ENCODE results near the gene RNF41. TPM values are rescaled to one million over a fixed set of nuclear protein-coding genes. Genes with fewer than 3 reads are reported as not detected.
"Not testable (repeated sequence)": the region's sequence is repeated elsewhere in the genome, so short reads cannot be mapped to it uniquely, and the experiment has no call there.

RNF41 gene
- 10 to 100 TPM; 33.3 to 46.5 (median 42.1) TPM for total RNA-seq

DNA sequence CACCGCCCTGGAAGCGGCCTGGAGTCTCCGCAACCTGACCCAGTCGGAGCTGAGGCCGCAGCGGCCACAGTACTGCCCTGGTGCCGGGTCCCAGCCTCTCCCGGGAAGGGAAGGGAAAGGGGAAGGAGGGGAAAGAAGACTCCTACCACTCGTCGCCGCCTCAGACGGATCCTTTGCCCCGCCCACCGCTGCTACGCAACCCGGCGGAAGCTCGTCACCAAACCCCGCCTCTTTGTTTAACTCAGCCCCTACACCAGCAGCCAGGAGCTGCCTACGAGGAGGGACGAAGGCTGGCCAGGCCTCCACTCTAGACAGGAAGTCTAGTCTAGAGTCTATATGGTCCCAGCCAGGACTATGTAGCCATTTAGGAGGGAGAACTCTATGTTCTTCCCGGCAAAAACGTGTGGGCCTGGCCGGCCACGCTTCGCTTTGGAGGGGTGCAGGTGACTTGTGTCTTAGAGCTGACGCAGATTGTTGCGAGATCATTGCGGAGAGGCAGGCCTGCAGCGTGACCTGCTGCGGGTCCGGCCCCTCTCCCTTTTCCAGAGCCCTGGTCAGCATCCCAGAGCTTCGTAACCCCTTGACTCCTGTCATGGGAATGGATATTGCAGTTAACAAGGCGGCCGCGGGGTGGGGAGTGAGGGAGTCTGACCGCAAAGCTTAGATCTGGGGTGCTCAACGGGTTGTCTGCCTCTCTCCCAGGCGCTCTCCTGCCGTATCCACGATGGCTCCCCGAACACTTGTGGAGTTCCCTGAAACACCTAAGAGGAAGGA is at the start of gene RNF41:
Gene RNF41, minus strand, starts transcription at position 166 of the 774 bp plus-strand sequence. CDS start 7,875 bp downstream, outside the sequence.
- DNase-seq (ENCODE audit: low spot score in 2 of 2), result peak; percentile 98 to 100
- TF ChIP-seq POLR2A (IDR thresholded peaks at IDR 0.05), result peak in 1 of 2 donors; percentile 94
- TF ChIP-seq, protein P1, sequence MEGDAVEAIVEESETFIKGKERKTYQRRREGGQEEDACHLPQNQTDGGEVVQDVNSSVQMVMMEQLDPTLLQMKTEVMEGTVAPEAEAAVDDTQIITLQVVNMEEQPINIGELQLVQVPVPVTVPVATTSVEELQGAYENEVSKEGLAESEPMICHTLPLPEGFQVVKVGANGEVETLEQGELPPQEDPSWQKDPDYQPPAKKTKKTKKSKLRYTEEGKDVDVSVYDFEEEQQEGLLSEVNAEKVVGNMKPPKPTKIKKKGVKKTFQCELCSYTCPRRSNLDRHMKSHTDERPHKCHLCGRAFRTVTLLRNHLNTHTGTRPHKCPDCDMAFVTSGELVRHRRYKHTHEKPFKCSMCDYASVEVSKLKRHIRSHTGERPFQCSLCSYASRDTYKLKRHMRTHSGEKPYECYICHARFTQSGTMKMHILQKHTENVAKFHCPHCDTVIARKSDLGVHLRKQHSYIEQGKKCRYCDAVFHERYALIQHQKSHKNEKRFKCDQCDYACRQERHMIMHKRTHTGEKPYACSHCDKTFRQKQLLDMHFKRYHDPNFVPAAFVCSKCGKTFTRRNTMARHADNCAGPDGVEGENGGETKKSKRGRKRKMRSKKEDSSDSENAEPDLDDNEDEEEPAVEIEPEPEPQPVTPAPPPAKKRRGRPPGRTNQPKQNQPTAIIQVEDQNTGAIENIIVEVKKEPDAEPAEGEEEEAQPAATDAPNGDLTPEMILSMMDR (IDR thresholded peaks at IDR 0.05), result no peak
- H3K4me3 ChIP-seq (ENCODE audit: low read depth, poor library complexity, severe bottlenecking), result peak within 1 kb of the TSS; percentile 83
- 0% methylated on average over 35 to 42 of the region's 42 CpGs for WGBS, 2 donors
- intact Hi-C loops (cut with DNase I; ENCODE audit: low total_unique reads), result loop anchor here (2.0 kb wide), 1 partner anchor 53 kb away; no protein-coding TSS in a partner anchor

DNA sequence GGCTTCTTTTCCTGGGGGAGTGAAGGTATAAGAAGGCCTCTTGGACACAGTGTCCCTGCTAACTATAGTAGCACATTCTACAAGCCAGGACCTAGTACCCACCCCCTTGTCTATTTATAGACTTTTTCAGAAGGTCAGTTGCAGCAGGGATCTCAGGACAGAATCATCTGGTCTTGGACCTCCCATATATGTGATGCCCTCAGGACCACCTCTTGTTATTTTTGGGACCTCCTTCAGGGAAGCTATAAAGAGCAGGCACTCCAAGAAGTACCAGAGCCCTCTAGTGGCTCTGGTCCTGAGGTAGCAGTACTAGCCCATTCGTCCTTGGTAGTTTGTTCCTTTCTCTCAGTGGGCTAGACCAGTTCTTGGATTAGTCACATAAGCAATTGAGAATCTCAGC is 49.3 kb upstream of the RNF41 start:
- H3K4me3 ChIP-seq (ENCODE audit: low read depth, poor library complexity, severe bottlenecking), result no peak overlapping the region
- DNase-seq (ENCODE audit: low spot score in 2 of 2), result no peak
- WGBS, 2 donors, result 7 to 19% methylated on average over 1 of the region's 1 CpG
- TF ChIP-seq, protein P1 (IDR thresholded peaks at IDR 0.05), result no peak
- no peak for TF ChIP-seq POLR2A (IDR thresholded peaks at IDR 0.05)
- intact Hi-C loops (cut with DNase I; ENCODE audit: low total_unique reads), result no loop called here

DNA sequence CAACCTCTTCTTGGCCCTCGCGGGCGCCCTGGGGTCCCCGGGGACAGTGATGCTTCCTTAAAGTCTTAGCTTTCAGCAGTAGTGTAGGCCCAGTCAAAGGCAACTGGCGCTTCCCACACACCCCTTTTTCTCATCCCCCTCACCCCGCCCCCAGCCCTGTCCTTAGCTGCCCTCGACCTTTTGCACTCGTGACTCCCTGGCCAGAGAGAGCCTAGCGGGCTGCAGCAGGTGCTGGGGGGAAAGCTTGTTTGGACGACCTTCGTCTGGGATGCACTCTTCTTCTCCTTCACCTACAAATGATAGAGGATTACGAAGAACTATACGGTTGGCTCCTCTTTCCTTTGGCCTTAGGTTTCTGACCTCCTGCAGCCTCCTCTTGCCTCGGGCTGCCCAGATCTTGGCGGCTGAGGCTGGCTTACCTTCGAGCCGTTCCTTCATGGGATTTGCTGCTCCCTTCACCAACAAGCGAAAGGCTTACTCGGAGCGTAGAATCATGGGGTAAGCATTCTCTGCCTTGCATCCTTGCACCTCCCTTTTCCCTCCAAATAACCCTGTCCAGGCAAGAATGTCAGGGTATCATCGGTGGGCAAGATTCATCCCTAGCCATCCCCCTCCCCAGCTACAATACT is 45.8 kb upstream of the RNF41 start:
- DNase-seq (ENCODE audit: low spot score in 2 of 2), result no peak
- WGBS, 2 donors, result 28 to 31% methylated on average over 21 of the region's 21 CpGs
- intact Hi-C loops (cut with DNase I; ENCODE audit: low total_unique reads), result no loop called here
- H3K4me3 ChIP-seq (ENCODE audit: low read depth, poor library complexity, severe bottlenecking), result peak overlapping the region; percentile 62
- TF ChIP-seq POLR2A (IDR thresholded peaks at IDR 0.05), result no peak
- TF ChIP-seq, protein P1 (IDR thresholded peaks at IDR 0.05), result no peak

DNA sequence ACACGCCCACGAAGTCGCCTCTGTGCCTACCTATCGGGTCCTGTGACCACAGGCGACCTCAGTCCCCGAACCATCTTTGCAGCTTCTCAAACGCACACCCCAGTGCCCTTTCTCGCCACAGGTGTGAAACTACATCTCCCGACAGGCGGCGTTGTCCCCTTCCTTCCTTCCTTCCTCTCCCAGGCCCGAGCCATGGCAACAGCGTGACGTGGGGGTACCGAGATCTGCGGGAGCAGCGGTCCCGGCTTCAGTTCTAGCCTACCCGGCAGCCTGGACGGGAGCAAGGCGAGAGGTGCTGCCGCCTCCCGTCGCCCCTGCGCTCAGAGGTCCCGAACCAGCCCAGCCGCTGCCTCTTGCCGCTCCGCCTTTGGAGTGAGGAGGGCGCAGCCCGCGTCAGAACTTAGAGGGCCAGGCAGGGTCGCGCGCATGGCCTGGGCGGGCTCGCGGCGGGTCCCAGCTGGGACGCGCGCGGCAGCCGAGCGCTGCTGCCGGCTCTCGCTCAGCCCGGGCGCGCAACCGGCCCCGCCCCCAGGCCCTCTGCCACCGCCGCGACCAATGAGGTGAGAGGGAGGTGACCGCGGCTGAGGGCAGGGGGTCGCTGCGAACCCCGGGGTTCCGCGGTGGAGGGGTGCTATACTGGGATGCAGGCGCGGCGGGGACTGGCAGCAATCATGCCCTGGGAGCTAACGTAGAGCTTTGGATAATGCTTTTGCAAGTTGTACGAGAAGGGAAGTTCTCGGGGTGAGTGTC is 45.1 kb upstream of the RNF41 start, which contains the start of gene COQ10A:
Gene COQ10A, plus strand, starts transcription at position 250 of the 750 bp plus-strand sequence. Its CDS starts 177 bp downstream, at position 427.
- peak within 1 kb of the TSS; percentile 62 for H3K4me3 ChIP-seq (ENCODE audit: low read depth, poor library complexity, severe bottlenecking)
- TF ChIP-seq, protein P1 (IDR thresholded peaks at IDR 0.05), result peak in 1 of 3 donors; percentile 20
- no peak for TF ChIP-seq POLR2A (IDR thresholded peaks at IDR 0.05)
- intact Hi-C loops (cut with DNase I; ENCODE audit: low total_unique reads), result no loop called here
- peak; percentile 87 to 98 for DNase-seq (ENCODE audit: low spot score in 2 of 2)
- WGBS, 2 donors, result 0% methylated on average over 32 to 65 of the region's 68 CpGs

DNA sequence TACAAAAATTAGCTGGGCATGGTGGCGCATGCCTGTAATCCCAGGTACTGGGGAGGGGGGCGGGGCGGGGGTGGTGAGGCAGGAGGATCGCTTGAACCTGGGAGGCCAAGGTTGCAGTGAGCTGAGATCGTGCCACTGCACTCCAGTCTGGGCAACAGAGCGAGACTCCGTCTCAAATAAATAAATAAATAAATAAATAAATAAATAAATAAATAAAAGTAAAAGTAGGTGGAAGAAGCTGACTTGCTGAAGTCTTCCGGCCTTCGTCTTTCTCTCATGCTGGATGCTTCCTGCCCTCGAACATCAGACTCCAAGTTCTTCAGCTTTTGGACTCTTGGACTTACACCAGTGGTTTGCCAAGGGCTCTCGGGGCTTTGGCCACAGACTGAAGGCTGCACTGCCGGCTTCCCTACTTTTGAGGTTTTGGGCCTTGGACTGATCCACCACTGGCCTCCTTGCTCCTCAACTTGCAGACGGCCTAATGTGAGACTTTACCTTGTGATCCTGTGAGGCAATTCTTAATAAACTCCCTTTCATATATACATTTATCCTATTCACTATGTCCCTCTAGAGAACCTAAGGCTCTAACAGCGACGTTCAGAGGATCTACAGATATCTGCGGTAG is 44.5 kb upstream of the RNF41 start:
- intact Hi-C loops (cut with DNase I; ENCODE audit: low total_unique reads); DNase-seq (ENCODE audit: low spot score in 2 of 2): not testable (repeated sequence)
- 51 to 55% methylated on average over 16 of the region's 16 CpGs for whole genome bisulfite sequencing, 2 donors
- H3K4me3 ChIP-seq (ENCODE audit: low read depth, poor library complexity, severe bottlenecking), result peak overlapping the region; percentile 62

DNA sequence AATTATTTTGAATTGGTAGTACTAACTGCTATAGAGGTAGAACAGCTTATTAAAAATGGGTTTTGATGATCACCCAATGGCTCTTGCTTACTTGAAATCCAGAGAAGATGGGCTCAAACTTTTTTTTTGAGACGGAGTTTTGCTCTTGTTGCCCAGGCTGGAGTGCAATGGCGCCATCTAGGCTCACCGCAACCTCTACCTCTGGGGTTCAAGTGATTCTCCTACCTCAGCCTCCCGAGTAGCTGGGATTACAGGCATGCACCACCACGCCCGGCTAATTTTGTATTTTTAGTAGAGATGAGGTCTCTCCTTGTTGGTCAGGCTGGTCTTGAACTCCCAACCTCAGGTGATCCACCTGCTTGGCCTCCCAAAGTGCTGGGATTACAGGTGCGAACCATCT is 41.2 kb upstream of the RNF41 start:
- WGBS, 2 donors, result 94 to 95% methylated on average over 7 of the region's 7 CpGs
- H3K4me3 ChIP-seq (ENCODE audit: low read depth, poor library complexity, severe bottlenecking); DNase-seq (ENCODE audit: low spot score in 2 of 2); intact Hi-C loops (cut with DNase I; ENCODE audit: low total_unique reads): not testable (repeated sequence)
